ENCODE measurements around the gene MAD1L1. TPM values are rescaled to one million over a fixed set of nuclear protein-coding genes. Genes with fewer than 3 reads are reported as not detected.

MAD1L1 gene
- total and polyA plus RNA-seq, 2 of the 13 experiments (the other 11 are each of a cell fraction or from before 2014, with no cell fraction given): 17.4 to 64.7 TPM

- Histone ChIP-seq H3K4me1 (ENCODE audit: insufficient read depth, low read length) (no peaks in the 10 kb centered on the region), H3K9me3 (ENCODE audit: low read length) (no peaks in the 10 kb centered on the region), H3K79me2 (ENCODE audit: insufficient read depth, low read length) (peaks cover 4% of the 10 kb centered on the region), H3K27ac (ENCODE audit: extremely low read length, insufficient read depth, low read length) (no peak overlapping the region), H3K9ac (ENCODE audit: insufficient read depth, low read depth, low read length) (no peak overlapping the region), H3K27me3 (ENCODE audit: control insufficient read depth in 1 of 2, insufficient read depth in 2 of 2, low read length in 2 of 2) (no peaks in the 10 kb centered on the region), H3K36me3 (replicated peaks in 1 of 2; ENCODE audit: control insufficient read depth in 1 of 2, insufficient read depth in 2 of 2, low read length in 2 of 2) (peaks cover 34 to 82% of the 10 kb centered on the region in 2 experiments; a peak in 4 of 5 replicates), H4K20me1 (ENCODE audit: insufficient read depth, low read length) (peaks cover 2% of the 10 kb centered on the region; the same call in 1 of the 2 replicates), H2AFZ (ENCODE audit: low read length) (no peak overlapping the region), H3K4me2 (ENCODE audit: low read depth, low read length) (no peak overlapping the region), H3K4me3 (replicated peaks in 1 of 3; ENCODE audit: insufficient read depth in 1 of 3, low read depth in 2 of 3, low read length in 3 of 3) (no peak overlapping the region)
- CTCF ChIA-PET (ENCODE audit: low intra/inter-chr PET ratio, low total read pairs): no interaction called here
- FAIRE-seq: no peak
- WGBS (ENCODE audit: low lambda C conversion rate): 98% methylated on average over 8 of the region's 9 CpGs
- intact Hi-C loops (cut with micrococcal nuclease; ENCODE audit: unreplicated experiment) (no loop called here), in situ Hi-C loops (cut with HindIII; ENCODE audit: extremely low pct_ligation_motif_present, low pct_unique_long_range_greater_than_20kb) (loop anchor here (10.0 to 25.0 kb wide), 2 partner anchors 424 to 631 kb away; no protein-coding TSS in a partner anchor)
- POLR2A ChIA-PET: no interaction called here
- no TSS peak for BruUV-seq (replicated peaks)
- DNase-seq (ENCODE audit: low spot score): no peak
- no peak for TF ChIP-seq ZNF543 (CRISPR knock-in tag; IDR thresholded peaks at IDR 0.05)
- no peak for TF ChIP-seq HBP1 (CRISPR knock-in tag; IDR thresholded peaks at IDR 0.05; ENCODE audit: low read depth)
- no peak for TF ChIP-seq POLR2AphosphoS2 (IDR thresholded peaks at IDR 0.05; ENCODE audit: low read depth, low read length)
- no peak for TF ChIP-seq MTF2 (CRISPR knock-in tag; IDR thresholded peaks at IDR 0.05; ENCODE audit: borderline replicate concordance)
- TF ChIP-seq PAF1 (CRISPR knock-in tag; IDR thresholded peaks at IDR 0.05): no peak
- TF ChIP-seq SMAD1 (CRISPR knock-in tag; IDR thresholded peaks at IDR 0.05; ENCODE audit: borderline replicate concordance, low read depth): no peak
- ATAC-seq: no peak
Observed at GRCh38 chr7:2218444-2218785, 14.3 kb downstream of the MAD1L1 start.

DNA sequence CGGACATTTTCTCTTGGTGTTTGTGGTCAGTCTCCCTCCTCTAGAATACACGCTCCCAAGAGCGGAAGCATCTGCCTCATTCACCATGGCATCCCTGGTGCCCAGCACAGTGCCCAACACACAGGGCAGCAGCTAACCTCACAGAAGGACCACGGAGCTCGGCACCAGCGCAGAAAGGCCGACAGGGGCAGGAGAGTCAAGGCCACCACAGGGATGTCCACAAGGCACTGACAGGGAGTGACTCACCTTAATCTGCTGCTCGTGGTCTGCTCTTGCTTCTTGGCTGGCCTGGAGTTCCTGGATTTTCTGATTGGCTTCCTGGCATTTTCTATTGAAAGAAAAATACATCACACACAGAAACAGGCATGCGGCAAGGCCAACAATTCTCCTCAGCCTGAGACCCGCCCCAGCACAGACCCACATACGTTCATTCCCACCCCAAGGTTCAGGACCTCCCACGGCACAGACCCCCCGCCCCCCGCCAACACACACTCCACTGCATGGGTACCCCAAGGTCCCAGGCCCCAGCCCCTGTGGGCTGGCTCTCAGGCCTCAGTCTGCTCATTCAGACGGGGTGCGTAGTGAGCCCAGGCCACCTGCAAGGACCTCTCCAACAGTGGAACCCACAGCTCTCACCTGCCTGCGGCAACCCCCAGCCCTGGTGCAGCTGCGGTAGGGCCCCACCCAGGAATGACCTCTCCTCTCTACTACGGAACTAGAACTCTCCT, 14.9 kb downstream of the MAD1L1 start:
- Histone ChIP-seq H3K4me3 (replicated peaks in 1 of 3; ENCODE audit: insufficient read depth in 1 of 3, low read depth in 2 of 3, low read length in 3 of 3) (no peak overlapping the region), H3K9ac (ENCODE audit: insufficient read depth, low read depth, low read length) (no peak overlapping the region), H3K36me3 (replicated peaks in 1 of 2; ENCODE audit: control insufficient read depth in 1 of 2, insufficient read depth in 2 of 2, low read length in 2 of 2) (peaks cover 32 to 81% of the 10 kb centered on the region in 2 experiments; a peak in 4 of 5 replicates), H3K4me2 (ENCODE audit: low read depth, low read length) (no peak overlapping the region), H3K9me3 (ENCODE audit: low read length) (no peaks in the 10 kb centered on the region), H3K27ac (ENCODE audit: extremely low read length, insufficient read depth, low read length) (no peak overlapping the region), H3K4me1 (ENCODE audit: insufficient read depth, low read length) (no peaks in the 10 kb centered on the region), H4K20me1 (ENCODE audit: insufficient read depth, low read length) (peaks cover 2% of the 10 kb centered on the region; the same call in 1 of the 2 replicates), H3K79me2 (ENCODE audit: insufficient read depth, low read length) (peaks cover 4% of the 10 kb centered on the region), H3K27me3 (ENCODE audit: control insufficient read depth in 1 of 2, insufficient read depth in 2 of 2, low read length in 2 of 2) (no peaks in the 10 kb centered on the region), H2AFZ (ENCODE audit: low read length) (no peak overlapping the region)
- ChIA-PET CTCF (ENCODE audit: low intra/inter-chr PET ratio, low total read pairs) (no interaction called here), POLR2A (no interaction called here)
- intact Hi-C loops (cut with micrococcal nuclease; ENCODE audit: unreplicated experiment): no loop called here
- in situ Hi-C loops (cut with HindIII; ENCODE audit: extremely low pct_ligation_motif_present, low pct_unique_long_range_greater_than_20kb): loop anchor here (10.0 to 25.0 kb wide), 2 partner anchors 423 to 631 kb away; no protein-coding TSS in a partner anchor
- no TSS peak for BruUV-seq (replicated peaks)
- DNase-seq (ENCODE audit: low spot score): no peak
- TF ChIP-seq ZNF615 (CRISPR knock-in tag; IDR thresholded peaks at IDR 0.05; ENCODE audit: borderline replicate concordance) (no peak), MEIS1 (CRISPR knock-in tag; IDR thresholded peaks at IDR 0.05; ENCODE audit: borderline replicate concordance) (no peak), SATB2 (CRISPR knock-in tag; IDR thresholded peaks at IDR 0.05) (no peak), ZNF761 (CRISPR knock-in tag; conservative IDR thresholded peaks at IDR 0.05) (no peak)
- WGBS (ENCODE audit: low lambda C conversion rate): 93% methylated on average over 11 of the region's 19 CpGs
- no peak for ATAC-seq
- FAIRE-seq: no peak

Measured in HepG2 (cell line).